Activated CD8-positive, alpha-beta memory T cell treated with anti-CD3 and anti-CD28 coated beads, Interleukin-2, amount 50 U/mL, for 1 hour (primary cell): Measurements from ENCODE around the gene SERTM2.

Experiments used
- DNase-seq: peaks from one replicate; pipeline ENCODE4 v3.0.0-alpha.2; 2020; ENCODE audit errors: extremely low read depth

SERTM2 gene

GRCh38 chrX:111560801-111561200 is 49.4 kb downstream of the SERTM2 start:
- no peak for DNase-seq

- no peak for DNase-seq
These were observed 50.4 kb downstream of the SERTM2 start for GRCh38 chrX:111561851-111562250.

- no peak for DNase-seq
These were observed 56.3 kb downstream of the SERTM2 start for GRCh38 chrX:111567542-111568255.

GRCh38 chrX:111568354-111568753 is 56.9 kb downstream of the SERTM2 start:
- no peak for DNase-seq

GRCh38 chrX:111568817-111569216 is 57.4 kb downstream of the SERTM2 start:
- DNase-seq, result no peak
